ENCODE data around the gene FZD1.

FZD1 gene

DNA sequence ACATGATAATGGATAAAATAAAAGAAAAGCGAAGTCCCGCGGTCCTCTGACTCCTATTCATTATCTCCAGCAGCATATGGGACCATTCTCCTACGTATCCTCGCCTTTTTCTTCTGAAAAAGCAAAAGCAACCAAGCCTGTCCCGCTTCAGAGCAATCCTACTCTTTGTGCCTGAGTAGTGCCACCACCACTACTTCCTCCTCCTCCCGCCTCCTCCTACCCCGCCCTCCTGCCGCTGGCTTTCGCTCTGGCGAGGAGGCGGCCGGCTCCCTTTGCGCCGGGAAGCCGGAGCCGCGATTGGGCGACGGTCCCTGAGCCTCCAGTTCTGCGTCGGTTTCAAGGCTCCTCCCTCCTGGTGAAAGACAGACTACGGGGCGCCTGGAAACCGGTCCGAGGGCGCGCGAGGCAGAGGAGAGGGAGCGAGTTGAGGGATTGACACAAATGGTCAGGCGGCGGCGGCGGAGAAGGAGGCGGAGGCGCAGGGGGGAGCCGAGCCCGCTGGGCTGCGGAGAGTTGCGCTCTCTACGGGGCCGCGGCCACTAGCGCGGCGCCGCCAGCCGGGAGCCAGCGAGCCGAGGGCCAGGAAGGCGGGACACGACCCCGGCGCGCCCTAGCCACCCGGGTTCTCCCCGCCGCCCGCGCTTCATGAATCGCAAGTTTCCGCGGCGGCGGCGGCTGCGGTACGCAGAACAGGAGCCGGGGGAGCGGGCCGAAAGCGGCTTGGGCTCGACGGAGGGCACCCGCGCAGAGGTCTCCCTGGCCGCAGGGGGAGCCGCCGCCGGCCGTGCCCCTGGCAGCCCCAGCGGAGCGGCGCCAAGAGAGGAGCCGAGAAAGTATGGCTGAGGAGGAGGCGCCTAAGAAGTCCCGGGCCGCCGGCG lies at the start of gene FZD1:
TSS of gene FZD1 (plus strand) at position 388 of the 878 bp plus-strand sequence. CDS start at position 836, 448 bp downstream.
- peak; percentile 90 for DNase-seq (ENCODE audit: low spot score)

DNA sequence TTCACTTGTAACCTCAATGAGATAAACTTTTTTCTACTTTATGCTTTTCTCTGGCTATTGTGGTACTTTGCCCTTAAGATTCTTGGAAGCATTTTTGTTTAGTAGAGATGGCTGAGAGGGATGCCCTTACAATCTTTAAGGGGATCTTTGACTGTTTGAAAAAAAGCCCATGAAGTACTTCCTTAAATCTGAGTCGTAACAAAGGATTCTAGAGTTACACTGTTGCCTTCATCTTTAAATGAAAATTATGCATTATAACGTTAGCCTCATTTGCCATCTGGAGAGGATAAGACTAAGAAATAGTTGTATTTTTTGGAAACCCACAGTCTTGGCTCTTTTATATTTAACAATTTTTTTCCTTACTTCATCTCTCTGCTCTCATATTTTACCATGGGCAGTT lies 37.8 kb upstream of the FZD1 start:
- no peak for DNase-seq (ENCODE audit: low spot score)

DNA sequence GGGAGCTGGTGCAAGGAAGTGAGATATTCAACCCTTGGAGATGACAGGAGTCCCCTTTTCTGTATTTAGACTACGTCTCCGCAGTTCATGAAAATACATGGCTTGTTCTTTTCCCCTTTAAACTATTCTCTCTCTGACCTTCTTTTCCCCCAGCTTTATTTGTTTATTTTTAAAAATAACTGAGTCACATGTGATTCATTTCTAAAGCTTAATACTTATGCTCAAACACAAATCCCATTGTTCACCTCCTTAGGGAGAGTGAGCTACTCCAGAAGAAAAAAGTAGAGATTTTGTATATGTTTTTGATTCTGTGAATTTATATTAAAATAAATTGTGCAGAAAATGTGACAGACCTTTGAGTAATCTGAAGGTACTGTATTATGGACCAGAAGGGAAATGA lies 35.9 kb upstream of the FZD1 start:
- DNase-seq (ENCODE audit: low spot score), result no peak

DNA sequence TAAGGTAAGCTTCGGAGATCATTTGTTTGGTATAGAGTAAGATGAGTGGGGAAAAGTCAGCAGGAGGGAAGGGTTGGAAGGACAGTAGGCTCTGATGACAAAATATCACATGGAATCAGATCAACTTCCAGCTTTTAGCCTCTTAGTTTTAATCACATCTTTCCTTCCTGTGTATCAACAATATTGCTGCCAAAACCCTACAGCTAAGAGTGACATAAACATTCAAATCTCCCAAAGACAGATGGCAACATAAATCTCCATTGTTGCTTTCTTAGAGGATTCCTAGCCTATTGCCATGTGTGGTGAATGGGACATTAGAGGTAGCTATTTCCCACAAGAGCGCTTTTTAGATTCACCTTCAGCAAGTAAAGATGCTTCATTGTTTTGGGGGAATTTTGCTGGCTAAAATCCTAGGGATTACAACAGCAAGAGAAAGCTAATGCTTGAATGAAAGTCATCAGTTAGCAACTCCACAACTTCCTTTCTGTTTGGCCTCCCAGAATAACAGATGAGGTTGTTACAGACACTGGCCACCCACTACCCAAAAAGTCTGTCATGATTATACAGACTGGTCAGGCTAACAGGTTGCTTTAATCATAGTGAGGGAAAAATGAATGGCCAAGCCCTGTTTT lies 35.2 kb upstream of the FZD1 start:
- DNase-seq (ENCODE audit: low spot score), result no peak

DNA sequence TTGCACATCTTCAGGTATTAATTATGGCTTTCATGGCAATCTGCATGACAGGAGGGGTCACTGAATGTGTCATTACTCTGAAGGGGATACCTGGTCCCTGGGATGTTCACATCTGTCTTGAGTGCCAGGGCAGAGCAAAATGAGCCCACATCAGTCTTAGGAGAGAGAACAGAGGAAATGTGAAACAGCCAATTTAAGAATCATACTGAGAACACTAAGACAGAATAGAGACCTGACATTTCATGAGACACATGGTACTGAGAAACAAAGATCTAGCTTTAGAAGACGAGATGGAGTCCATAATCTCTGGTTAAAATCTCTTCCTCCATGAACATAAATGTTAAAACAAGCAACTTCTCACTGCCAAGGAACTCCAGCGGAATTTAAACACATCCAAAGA lies 34.1 kb upstream of the FZD1 start:
- DNase-seq (ENCODE audit: low spot score), result no peak

DNA sequence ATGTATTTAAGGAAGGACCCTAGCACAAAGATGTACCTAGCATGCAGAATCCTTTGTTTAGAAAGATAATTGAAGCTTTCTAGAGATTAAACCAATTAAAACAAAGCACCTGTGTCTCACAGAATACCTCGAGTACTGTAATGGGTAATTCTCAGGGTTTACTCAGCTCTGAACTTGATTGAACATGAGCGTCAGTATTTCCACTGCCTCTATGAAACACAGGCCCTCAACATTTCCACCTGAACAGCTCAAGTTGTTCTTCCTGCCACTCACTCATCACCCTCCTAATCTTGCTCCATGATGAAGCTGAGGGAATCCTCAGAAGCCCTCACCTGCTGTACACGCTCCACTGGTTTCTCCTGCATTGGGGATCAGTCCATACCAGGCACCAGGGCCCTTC lies 33.7 kb upstream of the FZD1 start:
- DNase-seq (ENCODE audit: low spot score), result no peak

DNA sequence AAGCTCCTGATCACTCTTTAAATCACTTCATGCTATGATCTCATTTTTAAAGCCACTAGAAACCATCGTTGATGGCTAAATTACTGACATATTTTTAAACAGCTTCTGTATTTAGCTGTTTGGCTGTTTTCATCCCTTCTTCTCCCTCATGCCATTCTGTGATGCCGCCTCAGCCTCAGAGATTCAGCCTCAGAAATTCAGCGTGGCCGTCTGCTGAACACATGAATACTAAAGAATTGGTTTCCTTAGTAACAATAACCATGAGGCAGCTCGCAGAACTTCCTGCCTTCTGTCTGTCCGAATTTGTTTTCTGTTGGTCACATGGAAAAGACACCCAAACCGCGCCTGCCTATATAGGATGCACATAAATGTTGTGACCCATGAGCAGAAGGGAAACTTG lies 31.0 kb upstream of the FZD1 start:
- DNase-seq (ENCODE audit: low spot score), result no peak

DNA sequence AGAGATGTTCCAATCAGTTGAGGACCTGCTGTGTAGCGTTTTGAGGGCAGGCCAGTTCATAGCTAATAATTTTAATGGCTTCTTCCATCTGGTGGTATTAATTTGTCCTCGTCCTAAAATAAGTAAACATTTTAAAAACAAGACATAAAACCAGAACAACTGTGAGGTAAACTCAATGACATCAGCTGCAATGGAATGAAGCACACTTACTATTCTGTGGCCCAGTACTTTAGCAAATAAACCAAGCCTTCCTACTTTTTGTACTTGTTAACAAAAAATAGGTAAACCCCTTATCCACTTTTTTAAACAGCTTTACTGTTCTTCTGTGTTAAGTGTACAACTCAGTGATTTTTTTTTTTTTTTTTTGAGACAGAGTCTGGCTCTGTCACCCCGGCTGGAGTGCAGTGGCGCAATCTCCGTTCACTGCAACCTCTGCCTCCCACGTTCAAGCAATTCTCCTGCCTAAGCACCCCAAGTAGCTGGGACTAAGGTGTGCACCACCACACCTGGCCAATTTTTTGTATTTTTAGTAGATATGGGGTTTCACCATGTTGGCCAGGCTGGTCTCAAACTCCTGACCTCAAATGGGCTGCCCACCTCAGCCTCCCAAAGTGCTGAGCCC lies 28.9 kb upstream of the FZD1 start:
- DNase-seq (ENCODE audit: low spot score), result no peak

DNA sequence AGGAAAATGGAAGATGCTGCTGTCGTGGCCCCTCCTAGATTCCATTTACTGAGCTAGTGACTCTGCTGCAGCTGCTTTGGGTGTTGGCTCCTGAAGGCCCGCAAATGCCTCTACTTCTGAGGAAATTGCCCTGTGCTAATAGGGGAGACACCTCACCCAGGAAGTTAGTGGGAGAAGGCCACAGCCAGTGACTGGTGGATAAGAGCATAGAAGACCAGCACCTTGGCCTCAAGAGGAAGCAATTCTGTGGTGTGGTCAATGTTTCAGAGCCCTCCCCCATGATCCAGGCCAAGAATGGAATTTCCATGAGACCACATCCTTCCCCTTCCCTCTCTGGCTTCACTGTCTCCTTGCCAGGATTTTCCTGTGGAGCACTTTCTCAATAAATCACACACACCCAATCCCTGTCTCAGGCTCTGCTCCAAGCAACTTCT lies 25.0 kb upstream of the FZD1 start:
- peak; percentile 32 for DNase-seq (ENCODE audit: low spot score)

DNA sequence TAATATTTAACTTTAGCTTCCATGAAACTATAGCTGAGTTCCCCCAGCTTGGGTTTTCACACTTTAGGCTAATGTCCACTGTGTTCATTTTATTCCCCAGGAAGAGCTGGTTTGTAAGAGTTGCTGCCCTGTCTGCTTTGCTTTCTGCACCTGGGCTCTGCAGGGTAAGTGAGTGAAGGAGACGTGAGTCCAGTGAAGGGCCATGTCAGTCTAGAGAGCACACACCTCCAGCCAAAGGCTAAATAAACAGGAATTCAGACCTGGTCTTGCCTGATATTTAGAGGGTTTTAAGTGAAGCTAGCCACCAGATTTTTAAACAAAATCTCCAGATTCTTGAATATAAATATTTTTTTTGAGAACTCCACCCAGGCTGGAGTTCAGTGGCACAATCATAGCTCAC lies 24.5 kb upstream of the FZD1 start:
- DNase-seq (ENCODE audit: low spot score), result no peak

DNA sequence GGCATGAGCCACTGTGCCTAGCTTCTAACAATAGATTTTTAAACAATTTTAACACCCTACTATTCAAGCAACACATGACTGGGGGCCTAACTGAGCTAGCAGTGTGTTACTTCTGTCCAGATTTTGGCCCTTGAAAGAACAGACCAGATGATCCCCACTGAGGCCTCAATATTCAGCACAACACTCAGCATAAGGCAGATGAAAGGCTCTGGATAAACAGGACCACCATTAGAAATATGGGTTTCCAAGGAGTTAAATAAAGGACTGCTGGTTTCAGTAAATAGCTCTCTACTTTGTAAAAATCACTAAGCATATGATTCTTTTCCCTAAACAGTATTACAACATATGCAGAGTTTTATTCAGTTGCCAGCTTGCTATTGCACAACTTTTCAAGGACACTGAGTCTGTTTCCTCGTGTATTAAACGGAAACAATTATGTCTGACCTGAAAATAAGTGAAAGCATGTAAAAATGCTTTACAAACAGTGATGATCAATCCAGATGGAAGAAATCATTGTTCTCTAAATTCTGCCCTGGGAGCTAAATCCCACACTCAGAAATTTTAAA lies 23.8 kb upstream of the FZD1 start:
- no peak for DNase-seq (ENCODE audit: low spot score)

DNA sequence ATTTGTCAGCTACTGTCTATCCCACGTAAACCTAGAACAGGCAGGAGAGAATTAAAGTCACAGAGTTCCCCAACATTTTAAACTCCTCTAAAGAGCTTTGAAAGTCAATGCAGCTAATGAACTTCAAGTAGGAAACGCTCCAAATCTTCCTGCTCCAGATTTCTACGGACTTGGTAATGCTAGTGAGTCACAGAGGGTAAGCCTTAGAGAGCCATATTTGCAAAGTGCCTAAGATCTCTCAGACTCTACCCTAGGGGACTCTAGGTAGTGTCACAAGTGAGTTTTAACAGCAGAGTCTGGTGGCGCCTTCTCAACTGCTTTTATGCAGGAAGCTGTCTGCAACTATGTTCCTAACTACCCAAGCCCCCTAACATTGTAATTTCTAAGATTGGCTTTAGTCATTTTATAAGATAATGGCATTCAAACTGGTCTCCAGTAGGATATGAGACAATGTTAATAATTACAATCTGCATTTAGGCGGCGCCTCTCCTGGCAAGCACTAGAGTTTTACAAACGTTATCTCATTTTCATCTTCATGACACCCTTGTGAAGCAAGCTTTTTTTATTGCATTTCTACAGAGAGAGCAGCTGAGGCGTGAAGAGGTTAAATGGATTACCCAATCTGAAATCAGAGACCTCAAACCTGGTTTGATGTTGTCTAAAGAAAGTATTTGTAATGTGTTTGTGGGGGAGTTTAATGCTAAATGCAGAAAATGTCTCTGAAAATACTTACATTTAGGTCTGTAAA lies 22.0 kb upstream of the FZD1 start:
- no peak for DNase-seq (ENCODE audit: low spot score)

DNA sequence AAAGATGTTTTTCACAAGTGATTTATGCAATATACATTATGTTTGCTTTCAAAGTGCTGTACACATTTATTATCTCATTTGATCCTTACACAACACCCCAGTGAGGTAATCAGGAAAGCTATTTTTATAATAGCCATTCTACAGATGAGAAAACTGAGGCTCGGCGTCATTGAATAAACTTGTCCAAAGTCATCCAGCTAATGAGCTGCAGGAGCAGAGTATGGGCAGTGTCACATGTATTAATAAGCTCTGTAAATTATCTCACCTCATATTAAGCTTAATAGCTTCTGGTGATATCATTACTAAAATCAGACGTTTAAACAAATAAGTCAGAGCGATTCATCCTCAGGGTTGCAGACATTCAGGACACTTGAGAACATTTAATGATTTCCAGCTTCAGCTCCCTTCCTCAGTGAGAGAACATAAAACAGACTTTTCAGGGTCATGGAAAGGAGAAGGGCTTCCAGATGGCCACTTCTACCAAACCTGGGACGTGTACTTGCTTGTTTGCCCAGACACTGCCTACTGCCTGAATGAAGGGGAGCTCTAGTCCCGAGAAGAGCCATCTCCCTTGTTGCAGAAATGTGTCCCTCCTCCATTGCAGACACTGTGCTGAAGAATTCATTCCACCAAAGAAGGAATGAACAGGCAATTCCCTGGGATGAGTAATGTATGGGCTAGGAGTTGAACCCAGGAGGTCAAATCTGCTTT lies 20.5 kb upstream of the FZD1 start:
- DNase-seq (ENCODE audit: low spot score), result no peak

DNA sequence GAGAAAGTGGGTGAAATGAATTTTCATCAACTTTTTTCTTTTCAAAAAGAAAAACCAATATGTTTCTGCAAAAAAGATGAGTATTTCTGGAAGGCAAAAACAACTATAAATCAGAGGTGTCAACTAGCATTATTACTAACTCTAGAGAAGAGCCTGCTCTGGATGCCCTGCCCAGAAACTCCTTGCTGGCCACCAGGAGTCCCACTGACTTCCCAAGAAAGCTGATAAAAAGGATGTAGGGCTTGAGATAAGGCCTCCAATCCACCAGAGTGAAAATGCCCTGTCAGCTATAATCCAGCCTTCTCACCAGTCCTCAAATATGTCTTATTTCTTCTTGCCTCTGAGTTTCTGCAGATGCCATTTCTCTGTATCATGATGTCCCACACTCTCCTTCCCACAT lies 16.7 kb upstream of the FZD1 start:
- DNase-seq (ENCODE audit: low spot score), result no peak

DNA sequence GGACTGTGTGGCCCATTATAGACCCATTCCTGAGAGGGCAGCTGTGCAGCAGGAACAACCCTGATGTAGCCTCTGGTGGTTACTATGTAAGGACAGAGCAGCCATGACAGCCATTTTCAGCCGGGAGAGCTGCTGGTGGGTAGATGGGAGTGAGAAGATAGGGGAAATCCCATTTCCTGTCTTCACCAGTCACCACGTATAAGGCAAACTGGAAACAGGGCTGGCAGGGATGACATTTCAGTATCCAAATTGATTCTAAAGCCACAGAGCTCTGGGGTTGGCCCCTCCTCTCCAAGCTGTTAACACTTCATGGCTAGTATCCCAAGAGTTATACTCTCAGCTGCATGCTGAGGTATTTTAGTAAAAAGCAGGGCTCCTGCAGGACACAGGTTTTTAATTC lies 15.2 kb upstream of the FZD1 start:
- no peak for DNase-seq (ENCODE audit: low spot score)

DNA sequence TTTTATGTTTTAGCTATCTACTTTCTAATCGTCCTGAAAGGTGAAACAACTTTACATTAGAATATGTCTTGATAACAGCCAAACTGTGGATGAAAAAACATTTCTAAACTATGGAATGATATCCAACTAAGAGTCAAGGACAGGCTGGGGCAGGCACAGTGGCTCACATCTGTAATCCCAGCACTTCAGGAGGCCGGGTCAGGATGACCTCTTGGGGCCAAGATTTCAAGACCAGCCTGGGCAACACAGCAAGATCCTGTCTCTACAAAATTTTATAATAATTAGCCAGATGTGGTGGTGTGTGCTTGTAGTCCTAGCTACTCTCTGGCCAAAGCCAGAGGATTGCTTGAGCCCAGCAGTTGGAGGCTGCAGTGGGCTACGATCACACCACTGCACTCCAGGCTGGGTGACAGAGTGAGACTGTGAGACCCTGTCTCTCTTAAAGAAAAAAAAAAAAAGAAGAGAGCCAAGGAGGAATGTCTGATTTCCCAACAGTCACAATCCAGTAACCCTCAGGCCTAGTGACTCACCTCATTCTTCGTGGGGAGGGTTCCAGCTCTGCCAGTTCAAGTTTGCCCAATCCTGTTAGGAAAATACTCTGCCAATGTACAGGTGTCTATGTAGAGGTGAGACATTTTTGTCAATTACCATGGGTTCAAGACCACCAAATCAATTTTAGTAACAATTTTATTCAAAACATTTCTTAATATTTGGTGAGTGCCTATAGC lies 14.6 kb upstream of the FZD1 start:
- DNase-seq (ENCODE audit: low spot score), result peak; percentile 56

DNA sequence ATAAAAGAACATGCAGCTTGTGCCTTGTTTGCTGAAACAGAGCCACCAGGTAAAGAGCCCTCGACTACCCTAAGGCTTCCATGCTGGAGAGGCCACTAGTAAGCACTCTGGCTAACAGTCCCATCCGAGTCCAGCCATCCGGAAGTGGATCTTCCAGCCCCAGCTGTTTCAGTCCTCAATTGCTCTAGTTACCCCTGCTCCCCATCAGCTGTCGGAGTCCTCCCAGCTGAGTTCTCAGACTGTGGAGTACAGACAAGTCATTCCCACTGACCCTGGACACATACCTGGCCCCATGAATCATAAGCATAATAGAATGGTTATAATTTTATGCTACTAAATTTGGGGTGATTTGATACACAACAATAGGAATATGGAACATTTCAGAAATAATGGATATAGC lies 13.5 kb upstream of the FZD1 start:
- no peak for DNase-seq (ENCODE audit: low spot score)

DNA sequence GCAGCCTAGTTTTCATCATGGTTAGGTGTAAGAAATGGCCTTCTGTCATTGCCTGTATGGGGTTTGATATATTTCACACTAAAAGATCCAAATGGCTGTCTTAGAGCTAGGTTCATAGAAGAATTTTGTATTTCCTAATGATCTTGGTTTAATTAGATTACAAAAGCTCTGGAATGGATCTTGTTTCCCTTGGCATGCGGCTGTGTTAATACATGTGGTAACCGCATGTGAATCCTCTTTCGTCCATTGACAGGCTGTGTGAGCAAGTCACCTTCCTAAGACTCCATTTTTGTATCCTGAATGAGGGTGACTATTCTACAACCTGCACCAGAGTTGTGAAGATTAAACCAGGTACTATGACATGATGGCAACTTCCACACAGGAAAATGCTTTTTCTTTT lies 12.4 kb upstream of the FZD1 start:
- DNase-seq (ENCODE audit: low spot score), result no peak

DNA sequence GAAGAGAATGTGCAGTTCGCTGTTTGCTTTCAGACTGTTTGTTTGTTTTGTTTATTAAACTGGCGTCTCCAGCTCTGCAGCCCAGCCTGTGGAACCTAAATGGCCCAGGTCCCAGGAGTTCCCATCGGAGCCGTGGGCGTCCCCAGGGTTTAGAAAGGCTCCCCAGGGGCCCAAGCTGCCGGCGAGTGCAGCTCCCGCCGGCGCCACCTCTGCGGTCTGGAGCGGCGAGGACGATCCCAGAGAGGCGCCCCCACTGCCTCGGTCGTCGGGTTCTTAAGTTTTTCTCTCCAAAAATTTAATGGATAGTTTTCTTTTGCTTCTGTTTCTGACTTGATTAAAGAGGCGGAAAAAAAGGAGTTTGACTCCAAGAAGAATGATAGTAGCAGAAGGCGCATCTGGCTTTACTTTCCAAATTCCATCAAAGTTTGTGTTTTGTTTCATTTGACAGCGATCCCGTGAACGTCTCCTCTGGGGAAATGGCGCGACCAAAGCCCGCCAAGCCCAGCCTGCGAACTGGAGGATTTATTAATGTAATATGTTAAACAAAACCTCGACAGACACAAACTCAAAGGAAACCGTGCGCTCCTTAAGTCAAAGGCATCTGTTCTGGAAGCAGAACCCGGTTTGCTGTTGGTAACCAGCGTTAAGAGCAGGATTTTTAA lies 718 bp upstream of the FZD1 start:
- peak; percentile 35 for DNase-seq (ENCODE audit: low spot score)
